ENCODE results near the gene MAP4K4.

MAP4K4 gene

DNA sequence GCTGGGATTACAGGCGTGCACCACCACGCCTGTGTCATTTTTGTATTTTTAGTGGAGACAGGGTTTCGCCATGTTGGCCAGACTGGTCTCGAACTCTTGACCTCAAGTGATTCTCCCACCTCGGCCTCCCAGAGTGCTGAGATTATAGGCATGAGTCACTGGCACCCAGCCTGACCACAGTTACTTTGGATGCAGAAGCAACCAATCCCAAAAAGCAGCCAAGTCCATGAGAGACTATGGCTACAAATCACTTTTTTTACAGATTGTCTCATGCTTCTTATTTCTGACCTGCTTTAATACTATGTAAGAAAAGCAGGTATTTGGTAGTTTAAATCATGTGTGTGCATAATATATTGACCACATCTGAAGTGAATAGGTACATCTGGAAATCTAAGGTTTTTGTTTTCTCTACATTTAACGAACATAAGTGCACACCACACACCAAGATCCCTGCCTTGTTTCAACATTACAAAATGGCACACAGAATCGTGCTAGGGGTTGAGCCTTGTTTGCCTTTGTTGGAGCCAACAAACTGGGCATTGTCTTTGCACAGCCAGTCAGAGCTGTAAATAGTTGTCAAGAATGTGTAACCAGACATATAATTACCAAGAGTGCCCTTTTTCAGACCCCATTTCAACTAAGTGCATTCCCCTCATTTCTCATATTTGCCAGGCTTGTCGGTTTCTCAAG is 18.3 kb upstream of the MAP4K4 start:
- TF ChIP-seq, protein P1, sequence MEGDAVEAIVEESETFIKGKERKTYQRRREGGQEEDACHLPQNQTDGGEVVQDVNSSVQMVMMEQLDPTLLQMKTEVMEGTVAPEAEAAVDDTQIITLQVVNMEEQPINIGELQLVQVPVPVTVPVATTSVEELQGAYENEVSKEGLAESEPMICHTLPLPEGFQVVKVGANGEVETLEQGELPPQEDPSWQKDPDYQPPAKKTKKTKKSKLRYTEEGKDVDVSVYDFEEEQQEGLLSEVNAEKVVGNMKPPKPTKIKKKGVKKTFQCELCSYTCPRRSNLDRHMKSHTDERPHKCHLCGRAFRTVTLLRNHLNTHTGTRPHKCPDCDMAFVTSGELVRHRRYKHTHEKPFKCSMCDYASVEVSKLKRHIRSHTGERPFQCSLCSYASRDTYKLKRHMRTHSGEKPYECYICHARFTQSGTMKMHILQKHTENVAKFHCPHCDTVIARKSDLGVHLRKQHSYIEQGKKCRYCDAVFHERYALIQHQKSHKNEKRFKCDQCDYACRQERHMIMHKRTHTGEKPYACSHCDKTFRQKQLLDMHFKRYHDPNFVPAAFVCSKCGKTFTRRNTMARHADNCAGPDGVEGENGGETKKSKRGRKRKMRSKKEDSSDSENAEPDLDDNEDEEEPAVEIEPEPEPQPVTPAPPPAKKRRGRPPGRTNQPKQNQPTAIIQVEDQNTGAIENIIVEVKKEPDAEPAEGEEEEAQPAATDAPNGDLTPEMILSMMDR (conservative IDR thresholded peaks at IDR 0.05; ENCODE audit: control insufficient read depth, insufficient read depth, low read depth, low read length) = no peak
- H3K4me3 ChIP-seq (ENCODE audit: control insufficient read depth, low read depth, low read length) = no peak overlapping the region
- peak; percentile 89 for DNase-seq (ENCODE audit: low read depth)

DNA sequence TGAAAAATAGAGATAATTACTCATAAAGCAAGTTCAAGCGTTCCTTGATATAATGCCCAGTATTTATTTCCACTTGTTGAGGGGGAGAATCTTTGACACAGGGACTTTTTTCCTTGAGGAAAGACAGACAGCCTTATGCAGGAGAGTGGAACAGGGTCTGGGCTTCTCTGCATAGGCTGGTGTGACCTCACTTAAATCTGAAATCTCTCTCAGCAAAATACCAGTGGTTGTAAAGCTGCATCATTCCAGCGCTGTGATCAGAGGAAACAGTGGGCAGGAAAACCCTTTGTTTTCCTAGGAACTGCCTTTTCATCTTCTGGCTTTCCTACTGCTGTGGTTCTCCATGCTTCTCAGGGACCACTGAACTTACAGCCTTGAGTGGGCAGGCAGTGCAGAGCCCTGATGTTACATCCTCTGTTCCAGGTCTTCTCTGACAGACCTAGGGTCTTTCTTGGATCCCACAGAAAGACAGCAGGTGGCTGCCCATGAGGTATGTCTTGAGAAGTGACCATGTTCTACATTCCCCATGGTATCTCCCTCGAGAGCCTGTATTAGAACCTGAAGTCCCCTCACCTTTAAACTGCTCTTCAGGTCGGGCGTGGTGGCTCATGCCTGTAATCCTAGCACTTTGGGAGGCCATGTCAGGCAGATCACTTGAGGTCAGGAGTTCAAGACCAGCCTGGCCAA is 17.6 kb upstream of the MAP4K4 start:
- TF ChIP-seq, protein P1 (conservative IDR thresholded peaks at IDR 0.05; ENCODE audit: control insufficient read depth, insufficient read depth, low read depth, low read length) = no peak
- H3K4me3 ChIP-seq (ENCODE audit: control insufficient read depth, low read depth, low read length) = no peak overlapping the region
- DNase-seq (ENCODE audit: low read depth) = no peak

DNA sequence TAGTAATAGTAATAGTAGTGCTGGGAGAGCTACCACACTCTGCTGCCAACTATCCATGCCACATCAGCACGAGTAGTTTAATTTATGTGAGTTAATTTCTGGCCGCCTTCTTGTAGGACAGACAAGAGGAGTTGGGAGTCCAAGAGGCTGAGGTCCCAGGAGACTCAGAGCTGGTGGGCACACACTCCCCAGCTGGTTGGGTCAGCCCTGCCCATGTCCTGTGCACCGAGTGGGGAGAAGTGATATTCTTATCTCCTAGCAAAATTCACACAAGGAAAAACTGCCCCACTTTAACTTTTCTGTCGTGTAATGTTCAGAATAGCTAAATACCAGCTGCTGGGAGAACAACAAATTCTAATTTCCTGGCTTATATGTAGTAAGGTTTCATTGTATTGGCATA is 15.2 kb upstream of the MAP4K4 start:
- no peak overlapping the region for H3K4me3 ChIP-seq (ENCODE audit: control insufficient read depth, low read depth, low read length)
- DNase-seq (ENCODE audit: low read depth) = no peak
- TF ChIP-seq, protein P1 (conservative IDR thresholded peaks at IDR 0.05; ENCODE audit: control insufficient read depth, insufficient read depth, low read depth, low read length) = no peak

DNA sequence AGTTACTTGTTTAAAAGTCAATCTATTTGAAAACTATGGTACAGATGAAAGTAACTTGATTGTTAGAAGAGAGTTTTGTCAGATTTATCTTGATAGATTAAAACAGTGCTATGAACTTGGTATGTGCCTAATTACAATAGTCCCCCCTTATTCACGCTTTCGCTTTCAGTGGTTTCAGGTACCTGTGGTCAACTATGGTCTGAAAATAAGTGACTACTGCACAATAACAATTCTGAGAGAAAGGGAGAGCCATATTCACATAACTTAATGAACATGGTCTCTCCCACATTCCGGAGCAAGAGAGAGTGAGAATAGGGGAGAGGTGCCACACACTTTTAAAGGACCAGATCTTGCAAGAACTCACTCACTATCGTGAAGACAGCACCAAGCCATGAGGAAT is 13.2 kb upstream of the MAP4K4 start:
- DNase-seq (ENCODE audit: low read depth) = no peak
- TF ChIP-seq, protein P1 (conservative IDR thresholded peaks at IDR 0.05; ENCODE audit: control insufficient read depth, insufficient read depth, low read depth, low read length) = no peak
- no peak overlapping the region for H3K4me3 ChIP-seq (ENCODE audit: control insufficient read depth, low read depth, low read length)

DNA sequence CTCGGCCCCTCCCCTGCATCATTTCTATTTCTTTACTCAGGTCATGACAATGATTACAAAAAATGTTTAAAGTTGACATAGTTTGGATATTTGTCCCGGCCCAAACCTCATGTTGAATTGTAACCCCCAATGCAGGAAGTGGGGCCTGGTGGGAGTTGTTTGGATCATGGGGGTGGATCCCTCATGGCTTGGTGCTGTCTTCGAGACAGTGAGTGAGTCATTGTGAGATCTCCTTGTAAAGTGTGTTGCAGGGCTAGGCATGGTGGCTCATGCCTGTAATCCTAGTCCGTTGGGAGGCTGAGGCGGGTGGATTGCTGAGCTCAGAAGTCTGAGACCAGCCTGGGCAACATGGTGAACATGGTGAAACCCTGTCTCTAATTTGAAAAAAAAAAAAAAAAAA is 9.2 kb upstream of the MAP4K4 start:
- TF ChIP-seq, protein P1 (conservative IDR thresholded peaks at IDR 0.05; ENCODE audit: control insufficient read depth, insufficient read depth, low read depth, low read length) = no peak
- peak; percentile 49 for DNase-seq (ENCODE audit: low read depth)
- H3K4me3 ChIP-seq (ENCODE audit: control insufficient read depth, low read depth, low read length) = no peak overlapping the region

DNA sequence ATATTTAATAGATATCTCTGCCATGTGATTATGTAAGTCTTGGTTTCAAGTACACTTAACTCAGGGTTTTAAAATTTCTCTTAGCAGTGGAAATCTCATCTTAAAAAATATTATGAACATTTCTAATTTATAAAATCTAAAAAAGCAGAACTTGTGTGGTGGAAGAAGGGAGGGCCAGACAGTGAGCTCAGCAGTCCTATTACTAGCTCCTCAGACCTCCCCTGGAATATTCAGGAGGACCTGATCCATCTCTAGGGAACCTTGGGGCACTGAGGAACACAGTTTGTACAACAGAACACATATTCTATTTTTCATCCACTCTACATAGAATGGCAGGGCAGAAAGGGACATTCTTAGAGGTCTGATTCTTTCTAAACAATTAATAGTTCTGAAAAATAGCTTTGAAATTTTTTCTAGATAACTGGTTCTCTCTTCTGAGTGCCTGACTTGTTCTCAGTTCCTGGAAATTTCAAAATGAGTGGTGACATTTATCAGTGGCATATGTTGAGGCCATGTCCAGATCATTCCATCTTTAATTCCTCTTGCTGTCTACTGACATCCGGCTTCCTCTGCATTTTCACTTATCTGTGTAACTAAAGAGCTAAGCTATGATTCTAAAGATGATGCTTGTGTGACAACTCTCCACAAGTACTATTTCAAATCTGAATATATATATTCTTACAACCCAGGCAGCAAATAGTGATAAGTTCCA is 8.2 kb upstream of the MAP4K4 start:
- no peak overlapping the region for H3K4me3 ChIP-seq (ENCODE audit: control insufficient read depth, low read depth, low read length)
- TF ChIP-seq, protein P1 (conservative IDR thresholded peaks at IDR 0.05; ENCODE audit: control insufficient read depth, insufficient read depth, low read depth, low read length) = no peak
- DNase-seq (ENCODE audit: low read depth) = no peak

All from fibroblast of mammary gland (primary cell).